Adipose tissue (tissue), 3 donors: ENCODE measurements around the gene ZNF460. TPM values are rescaled to one million over a fixed set of nuclear protein-coding genes. Genes with fewer than 3 reads are reported as not detected.

Experiments
- H3K27ac ChIP-seq: one replicate; pipeline ENCODE4 v1.5.1; 2013; ENCODE audit warnings: low read depth, low read length
- WGBS, 3 donors: extraction: QIAGEN DNeasy Blood & Tissue Kit; methylation state at CpG; one replicate each; pipeline ENCODE4 v1.1.7; 2013; 5-methylcytosine and 5-hydroxymethylcytosine counted together
- polyA plus RNA-seq, 3 donors: library from polyadenylated mRNA; stranded (reverse); fragments of 200-250 nt; gene quantifications; one replicate each; pipeline ENCODE4 v1.2.3, GENCODE V29; 2013
- donor health status: healthy with polysubstance abuse.
- donor health status: Bipolar disorder and iron deficiency.
- donor health status: healthy.

Gene ZNF460
- polyA plus RNA-seq, 3 donors, result 0.39 to 3.0 (median 1.9) TPM

GRCh38 chr19:57320180-57321084 is 40.1 kb downstream of the ZNF460 start, which contains the start of gene ZNF543:
TSS of gene ZNF543 (plus strand) at chr19:57320472. CDS start at chr19:57320854, 382 bp downstream.
- 0 to 1% (median 0%) methylated on average over 70 to 71 of the region's 71 CpGs for WGBS, 3 donors
- no peak within 1 kb of the TSS for H3K27ac ChIP-seq

DNA sequence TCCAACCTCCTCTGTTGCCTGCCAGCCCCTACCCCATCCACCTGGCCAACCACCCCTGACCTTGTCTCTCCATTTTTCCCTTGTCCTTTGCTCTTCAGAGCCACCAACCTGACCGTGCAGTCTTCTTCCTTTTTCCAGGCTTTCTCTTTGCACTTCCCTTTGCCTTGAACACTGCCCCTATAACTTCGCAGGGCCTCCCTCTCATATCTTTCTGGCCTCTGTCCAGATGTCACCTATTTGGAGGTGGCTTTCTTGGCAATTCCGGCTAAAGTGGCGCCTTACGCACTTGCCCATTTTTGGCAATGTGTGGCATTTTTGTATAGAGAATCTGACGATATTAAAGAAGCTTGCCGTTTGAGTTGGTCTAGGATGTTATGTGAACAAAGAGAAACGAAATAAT is 40.8 kb downstream of the ZNF460 start:
- WGBS, 3 donors, result 24 to 49% (median 44%) methylated on average over 8 of the region's 8 CpGs
- no peak overlapping the region for H3K27ac ChIP-seq

- WGBS, 3 donors, result 54 to 75% (median 68%) methylated on average over 3 of the region's 3 CpGs
- no peak overlapping the region for H3K27ac ChIP-seq
Measured at GRCh38 chr19:57321751-57322150, 41.5 kb downstream of the ZNF460 start.

- no peak overlapping the region for H3K27ac ChIP-seq
Measured at GRCh38 chr19:57324992-57325391, 44.7 kb downstream of the ZNF460 start.

DNA sequence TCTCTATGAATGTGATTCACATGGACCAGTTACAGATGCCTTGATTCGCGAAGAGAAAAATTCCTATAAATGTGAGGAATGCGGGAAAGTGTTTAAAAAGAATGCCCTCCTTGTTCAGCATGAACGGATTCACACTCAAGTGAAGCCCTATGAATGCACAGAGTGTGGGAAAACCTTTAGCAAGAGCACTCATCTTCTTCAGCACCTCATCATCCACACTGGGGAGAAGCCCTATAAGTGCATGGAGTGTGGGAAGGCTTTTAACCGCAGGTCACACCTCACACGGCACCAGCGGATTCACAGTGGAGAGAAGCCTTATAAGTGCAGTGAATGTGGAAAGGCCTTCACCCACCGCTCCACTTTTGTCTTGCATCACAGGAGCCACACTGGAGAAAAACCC is 47.7 kb downstream of the ZNF460 start:
- 94 to 98% (median 96%) methylated on average over 8 of the region's 8 CpGs for WGBS, 3 donors

DNA sequence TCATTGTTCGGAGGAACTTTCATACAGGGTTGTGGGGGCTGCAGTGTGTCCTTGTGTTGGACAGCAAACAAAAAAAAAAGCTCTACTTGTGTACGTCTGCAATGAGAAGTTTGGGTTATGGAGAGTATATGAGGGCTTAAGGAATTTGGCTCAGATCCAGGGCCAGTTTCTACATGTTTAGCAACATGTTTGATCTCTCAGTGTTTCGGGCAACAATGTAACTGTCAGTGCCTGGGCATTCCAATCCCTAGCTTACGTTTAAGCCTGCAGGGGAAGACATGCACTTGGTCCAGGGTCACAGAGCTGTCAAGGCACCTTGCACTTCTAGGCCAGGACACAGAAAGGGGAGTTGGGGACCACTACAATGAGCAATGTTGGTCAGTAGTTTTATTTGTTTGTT is 53.9 kb downstream of the ZNF460 start:
- 81 to 86% (median 82%) methylated on average over 4 of the region's 4 CpGs for WGBS, 3 donors
- H3K27ac ChIP-seq, result no peak overlapping the region

More for the DNA sequence above, 47.7 kb downstream of the ZNF460 start:
- H3K27ac ChIP-seq, result no peak overlapping the region

DNA sequence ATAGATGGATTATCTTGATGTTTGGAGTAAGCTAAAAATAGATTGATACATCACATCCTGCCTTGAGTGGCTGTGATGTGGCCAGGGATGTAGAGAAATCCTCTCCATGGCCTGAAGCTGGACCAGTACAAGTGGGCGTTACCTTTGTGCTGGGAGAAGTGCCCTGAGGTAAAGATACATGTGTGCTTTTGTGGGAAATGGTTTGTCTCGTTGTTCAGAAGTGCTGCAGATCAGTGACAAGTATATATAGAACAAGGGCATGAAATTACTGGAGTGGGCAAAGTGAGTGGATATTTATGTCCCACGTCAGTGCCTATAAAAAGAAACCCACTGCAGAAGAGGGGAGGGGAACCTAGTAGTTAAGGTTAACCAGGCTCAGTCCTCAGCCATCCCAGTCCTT is 58.6 kb downstream of the ZNF460 start:
- H3K27ac ChIP-seq, result no peak overlapping the region
- 68 to 75% (median 71%) methylated on average over 3 of the region's 3 CpGs for WGBS, 3 donors

DNA sequence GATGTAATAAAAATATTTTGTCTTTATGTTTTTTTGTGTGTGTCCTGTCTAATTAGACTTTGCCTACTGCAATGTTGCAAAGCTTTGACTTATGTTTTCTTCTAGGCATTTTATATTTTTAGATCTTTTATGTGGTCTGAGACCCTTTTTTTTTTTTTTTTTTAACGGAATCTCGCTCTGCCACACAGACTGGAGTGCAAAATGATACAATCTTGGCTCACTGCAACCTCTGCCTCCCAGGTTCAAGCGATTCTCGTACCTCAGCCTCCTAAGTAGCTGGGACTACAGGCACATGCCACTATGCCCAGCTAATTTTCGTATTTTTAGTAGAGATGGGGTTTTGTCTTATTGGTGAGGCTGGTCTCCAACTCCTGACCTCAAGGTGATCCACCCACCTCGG is 62.3 kb downstream of the ZNF460 start:
- 66 to 82% (median 73%) methylated on average over 6 of the region's 6 CpGs for WGBS, 3 donors
- H3K27ac ChIP-seq, result no peak overlapping the region

Other genes with a start within 250 kb of the ZNF460 start
- not detected for gene USP29, start 160.5 kb upstream of the ZNF460 start, polyA plus RNA-seq
- gene ZIM3, start 135.3 kb upstream of the ZNF460 start, polyA plus RNA-seq, result not detected
- gene DUXA, start 113.0 kb upstream of the ZNF460 start, polyA plus RNA-seq, result not detected
- gene ZNF264, start 89.0 kb upstream of the ZNF460 start, polyA plus RNA-seq, result 10 to 100 TPM in 1 of 3 donors, 1 to 10 TPM in 2; 2.7 to 12.6 (median 4.6) TPM
- 1 to 10 TPM in 1 of 3 donors, under 1 TPM in 2; 0.36 to 2.0 (median 0.94) TPM for gene AURKC, start 49.5 kb upstream of the ZNF460 start, polyA plus RNA-seq
- gene ZNF805, start 39.9 kb upstream of the ZNF460 start, polyA plus RNA-seq, result 1 to 10 TPM in 2 of 3 donors, under 1 TPM in 1; 0.90 to 1.4 (median 1.1) TPM
- gene ZNF543, start 40.0 kb downstream of the ZNF460 start, polyA plus RNA-seq, result 1 to 10 TPM in 1 of 3 donors, under 1 TPM in 2; 0.63 to 1.6 (median 0.97) TPM
- gene ZNF304, start 70.8 kb downstream of the ZNF460 start, polyA plus RNA-seq, result 1 to 10 TPM; 1.7 to 2.3 (median 1.8) TPM
- 10 to 100 TPM in 2 of 3 donors, 1 to 10 TPM in 1; 8.9 to 23.1 (median 14.0) TPM for gene TRAPPC2B, start 83.1 kb downstream of the ZNF460 start, polyA plus RNA-seq
- gene ZNF547, start 83.1 kb downstream of the ZNF460 start, polyA plus RNA-seq, result 1 to 10 TPM in 1 of 3 donors, under 1 TPM in 2; 0.54 to 1.1 (median 0.72) TPM
- 1 to 10 TPM; 3.9 to 6.1 (median 6.1) TPM for gene ZNF548, start 109.4 kb downstream of the ZNF460 start, polyA plus RNA-seq
- 1 to 10 TPM; 2.0 to 3.1 (median 2.2) TPM for gene ZNF17, start 130.7 kb downstream of the ZNF460 start, polyA plus RNA-seq
- gene ZNF749, start 154.8 kb downstream of the ZNF460 start, polyA plus RNA-seq, result 1 to 10 TPM; 1.8 to 7.4 (median 7.0) TPM
- gene VN1R1, start 176.7 kb downstream of the ZNF460 start, polyA plus RNA-seq, result under 1 TPM in 2 of 3 donors, not detected in 1; 0.16 to 0.23 TPM
- gene ZNF772, start 197.1 kb downstream of the ZNF460 start, polyA plus RNA-seq, result 1 to 10 TPM; 1.1 to 2.1 (median 1.8) TPM
- gene ZNF419, start 207.3 kb downstream of the ZNF460 start, polyA plus RNA-seq, result 1 to 10 TPM; 2.8 to 3.6 (median 3.0) TPM
- gene ZNF773, start 219.5 kb downstream of the ZNF460 start, polyA plus RNA-seq, result 1 to 10 TPM; 2.1 to 3.3 (median 3.2) TPM
- 1 to 10 TPM; 1.2 to 1.9 (median 1.3) TPM for gene ZNF549, start 246.9 kb downstream of the ZNF460 start, polyA plus RNA-seq